ENCODE measurements around the gene MACROD2.

Gene MACROD2

DNA sequence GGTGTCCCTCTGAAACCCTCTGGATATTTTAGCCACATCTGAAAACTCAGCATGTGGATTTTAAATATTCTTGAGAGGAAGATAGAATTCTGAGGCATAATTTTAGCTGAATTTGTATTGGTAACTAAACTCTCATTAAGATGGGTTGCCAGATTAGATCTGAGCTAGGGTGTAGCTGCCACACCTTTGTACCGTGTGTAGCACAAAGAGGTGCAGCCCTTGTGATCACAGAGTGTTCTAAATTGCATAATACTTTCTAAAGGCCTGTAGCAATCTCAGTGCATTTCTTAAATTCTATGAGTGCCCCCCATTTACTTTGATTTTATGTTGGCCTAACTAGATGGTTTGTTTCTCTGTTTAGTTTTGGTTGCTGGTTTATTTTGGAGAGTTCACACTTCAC, 289.1 kb downstream of the MACROD2 start:
- DNase-seq: no peak

DNA sequence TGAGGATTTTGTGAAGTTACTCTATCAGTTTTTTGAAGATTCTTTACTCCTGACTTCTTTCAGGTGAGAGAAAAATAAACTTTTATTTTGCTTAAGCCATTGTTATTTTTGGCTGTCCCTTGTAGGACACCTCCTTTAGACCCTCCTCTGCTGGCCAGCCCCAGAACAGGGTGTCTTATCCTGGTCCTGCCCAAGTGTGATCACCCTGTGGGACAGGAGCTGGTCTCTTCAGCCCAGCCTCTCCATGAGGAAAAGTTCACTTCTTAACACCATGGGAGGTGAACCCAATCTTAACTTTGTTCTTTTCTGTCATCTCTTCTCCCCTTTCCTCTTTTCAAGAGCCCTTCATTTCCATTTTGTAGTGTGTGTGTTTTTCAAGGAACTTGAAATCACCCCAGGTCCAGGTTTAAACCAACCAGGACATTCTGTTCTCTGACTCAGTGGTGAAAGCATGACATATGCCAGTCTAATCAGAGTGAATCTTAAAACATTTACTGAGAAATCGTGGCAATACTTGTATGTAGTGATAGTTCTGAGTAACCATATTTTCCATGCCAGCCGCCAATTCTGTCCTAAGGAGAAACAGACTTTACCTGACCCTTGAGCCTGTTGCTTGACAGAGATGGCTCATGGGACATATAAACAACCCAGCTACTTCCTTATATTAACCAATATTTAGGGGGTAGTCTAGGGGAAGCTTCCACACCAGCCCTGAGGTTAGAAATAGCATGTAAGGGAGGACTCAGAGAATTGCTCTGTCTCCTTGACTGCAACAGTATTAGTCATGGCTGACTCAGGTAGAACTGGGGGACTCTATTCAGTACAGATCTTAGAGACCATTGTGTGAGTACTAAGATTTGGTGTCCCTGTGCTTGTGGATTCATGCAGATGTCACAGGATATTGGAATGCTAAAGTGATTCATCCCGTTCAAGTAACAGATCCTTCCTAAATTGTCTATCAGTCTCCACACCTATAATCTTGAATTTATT, 293.3 kb downstream of the MACROD2 start:
- DNase-seq: no peak

DNA sequence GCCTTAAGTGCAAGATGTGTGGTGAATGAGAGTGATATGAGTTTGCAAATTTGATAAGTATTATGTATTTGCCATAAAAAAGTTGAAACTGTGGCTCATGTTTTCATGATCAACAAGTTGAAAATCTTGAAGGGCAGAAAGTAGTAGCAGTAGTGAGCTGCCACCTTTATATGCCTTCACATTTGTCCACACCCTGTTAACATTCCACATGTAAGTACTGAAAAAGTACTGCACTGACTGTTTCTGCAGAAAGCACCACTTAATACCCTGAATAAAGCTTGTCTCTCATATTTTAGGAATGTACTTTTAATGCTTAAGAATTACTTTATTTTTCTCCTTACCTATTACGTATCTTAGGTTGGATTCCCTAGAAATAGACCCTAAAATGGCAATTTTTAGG, 296.2 kb downstream of the MACROD2 start:
- DNase-seq: no peak

DNA sequence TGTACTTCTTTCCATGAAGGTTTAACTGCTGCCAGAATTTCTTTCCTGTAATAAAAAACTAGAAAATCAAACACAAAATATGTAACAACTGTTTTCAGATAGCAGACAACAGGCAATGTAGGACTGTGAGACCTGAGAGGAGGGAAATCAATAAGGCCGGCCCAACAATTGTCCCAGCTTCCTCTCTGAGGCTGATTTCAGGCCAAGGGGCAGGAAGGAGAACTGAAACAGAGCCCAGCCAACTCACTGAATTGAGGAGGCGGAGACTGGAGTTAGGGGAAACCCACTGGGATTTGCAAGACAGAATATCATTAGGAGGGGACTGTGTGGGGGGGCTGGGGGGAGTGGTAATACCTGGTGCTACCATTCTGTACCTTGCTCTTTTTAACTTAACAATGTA, 299.9 kb downstream of the MACROD2 start:
- no peak for DNase-seq

DNA sequence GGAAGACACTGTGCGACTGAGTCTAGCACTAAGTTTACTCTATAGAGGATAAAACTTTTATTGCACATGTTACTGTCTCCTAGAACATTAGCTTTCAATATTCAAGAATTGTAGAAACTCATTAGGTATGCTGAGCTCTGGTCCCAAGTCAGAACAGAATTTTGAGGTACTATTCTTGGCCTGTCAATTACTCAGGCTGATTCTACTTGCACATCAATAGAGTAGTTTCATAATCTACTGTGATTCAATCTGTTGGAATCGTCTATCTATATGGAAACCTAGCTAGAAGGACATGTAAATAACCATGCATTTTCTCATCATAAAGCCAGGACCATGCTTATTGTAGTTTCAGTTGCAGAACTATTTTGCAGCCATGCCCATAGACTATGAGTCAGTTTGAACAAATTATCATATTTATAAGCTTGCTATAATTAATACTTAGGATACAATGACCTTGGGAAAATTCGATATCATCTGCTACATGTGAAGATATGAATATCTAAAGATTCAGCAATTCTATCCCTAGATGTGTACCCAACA, 300.5 kb downstream of the MACROD2 start:
- DNase-seq: no peak

DNA sequence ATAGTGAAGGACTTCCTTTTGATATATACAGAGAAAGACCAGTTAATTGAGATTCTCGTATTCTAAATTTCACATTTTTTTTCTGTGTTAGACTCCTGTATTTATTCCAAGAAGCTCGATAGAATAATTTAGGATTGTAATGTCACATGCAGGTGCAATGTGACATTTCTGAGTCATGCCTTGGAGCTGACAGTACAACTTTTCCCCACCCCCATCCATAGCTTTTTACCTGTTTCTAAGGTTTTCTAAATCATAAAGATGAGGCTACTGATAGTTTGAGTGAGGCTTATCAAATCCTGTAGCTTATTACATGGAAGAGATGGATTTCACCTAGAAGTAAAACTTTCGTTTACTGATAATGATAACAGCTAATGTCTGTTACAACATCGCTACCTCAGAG, 304.5 kb downstream of the MACROD2 start:
- DNase-seq: no peak

DNA sequence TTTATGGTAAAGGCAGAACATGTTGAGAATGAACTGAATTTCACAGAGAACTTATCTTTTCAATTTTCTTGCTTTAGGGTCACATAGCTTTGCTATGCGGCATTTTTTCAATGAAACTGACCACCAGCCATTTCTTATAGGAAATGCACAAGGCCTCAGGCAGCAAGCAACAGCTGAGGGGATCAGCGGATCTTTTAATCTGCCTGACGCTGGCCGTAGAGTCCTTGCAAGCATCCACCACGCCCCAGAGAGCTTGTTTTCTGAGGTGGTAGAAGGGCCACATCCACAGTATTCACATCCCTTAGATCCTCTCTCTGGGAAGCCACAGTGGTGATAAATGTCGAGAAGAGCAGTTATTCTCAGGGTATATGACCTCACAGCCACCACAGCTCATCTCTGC, 307.8 kb downstream of the MACROD2 start:
- DNase-seq: no peak

DNA sequence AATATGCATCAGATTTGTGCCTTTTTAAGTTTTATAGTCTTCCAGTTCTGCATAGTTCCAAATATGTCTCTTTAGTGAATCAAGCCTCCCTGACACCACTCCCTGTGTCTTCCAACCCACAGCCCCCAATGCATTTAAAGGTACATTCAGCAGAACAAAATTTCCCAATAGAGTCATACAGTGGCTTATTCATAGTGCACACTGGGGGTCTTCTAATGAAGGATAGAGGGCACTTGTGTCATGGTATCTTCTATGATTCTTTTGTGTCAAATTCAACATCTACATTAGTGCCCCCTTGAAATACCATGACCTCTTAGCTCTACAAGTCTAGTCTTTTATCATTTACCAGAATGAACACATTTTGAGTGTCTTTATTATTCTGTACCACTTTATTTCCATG, 308.3 kb downstream of the MACROD2 start:
- no peak for DNase-seq

DNA sequence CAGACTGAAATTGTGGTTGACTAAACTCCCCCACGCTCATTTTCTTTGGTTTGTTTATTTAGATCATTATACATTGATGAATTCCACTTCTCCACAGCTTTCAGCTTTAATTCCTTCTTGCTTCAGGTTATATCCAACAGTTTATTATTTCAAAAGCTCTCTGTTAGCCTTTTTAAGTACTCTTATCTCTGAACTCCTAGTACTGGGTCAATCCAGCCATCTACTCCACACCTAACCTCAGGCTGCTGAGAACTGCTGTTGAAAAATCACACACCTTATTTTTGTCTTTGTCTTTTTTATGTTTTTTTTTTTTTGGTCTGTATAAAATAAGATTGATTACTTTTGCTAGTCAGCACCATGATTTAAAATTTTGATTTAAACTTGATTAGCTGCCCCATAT, 309.2 kb downstream of the MACROD2 start:
- DNase-seq: no peak

DNA sequence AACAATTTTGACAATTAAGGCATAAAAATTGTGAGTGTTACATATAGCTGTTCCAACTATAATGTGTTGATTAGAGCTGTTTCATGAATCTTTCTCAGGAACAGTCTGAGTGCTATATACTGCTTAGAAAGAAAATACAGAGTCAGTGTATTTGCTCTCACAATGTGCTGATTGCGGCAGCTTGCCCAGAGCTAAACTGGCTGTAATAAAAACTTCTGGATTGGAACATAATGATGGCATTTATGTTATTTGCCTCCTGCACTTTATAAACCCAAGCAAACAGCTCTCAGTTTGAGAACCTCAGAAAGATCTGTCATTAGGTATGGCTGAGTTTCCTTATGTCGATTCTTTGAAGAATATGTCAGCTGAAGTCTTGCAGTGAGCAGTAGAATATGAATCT, 312.6 kb downstream of the MACROD2 start:
- no peak for DNase-seq

DNA sequence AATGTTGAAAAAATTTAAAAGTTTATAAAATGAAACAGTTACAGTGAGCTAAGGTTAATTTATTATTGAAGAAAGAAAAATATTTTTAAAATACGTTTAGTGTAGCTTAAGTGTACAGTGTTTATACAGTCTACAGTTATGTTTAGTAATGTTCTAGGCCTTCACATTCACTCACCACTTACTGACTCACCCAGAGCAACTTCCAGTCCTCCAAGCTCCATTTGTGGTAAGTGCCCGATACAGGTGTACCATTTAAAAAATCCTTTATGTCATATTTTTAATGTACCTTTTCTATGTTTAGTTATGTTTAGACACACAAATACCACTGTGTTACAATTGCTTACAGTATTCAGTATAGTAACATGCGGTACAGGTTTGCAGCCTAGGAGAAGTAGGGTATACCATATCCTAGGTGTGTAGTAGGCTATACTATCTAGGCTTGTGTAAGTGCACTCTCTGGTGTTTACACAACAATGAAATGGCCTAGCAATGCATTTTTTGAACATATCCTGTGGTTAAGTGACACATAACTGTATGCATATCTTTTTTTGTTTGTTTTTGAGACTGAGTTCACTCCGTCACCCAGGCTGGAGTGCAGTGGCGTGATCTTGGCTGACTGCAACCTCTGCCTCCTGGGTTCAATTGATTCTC, 315.8 kb downstream of the MACROD2 start:
- DNase-seq: no peak

DNA sequence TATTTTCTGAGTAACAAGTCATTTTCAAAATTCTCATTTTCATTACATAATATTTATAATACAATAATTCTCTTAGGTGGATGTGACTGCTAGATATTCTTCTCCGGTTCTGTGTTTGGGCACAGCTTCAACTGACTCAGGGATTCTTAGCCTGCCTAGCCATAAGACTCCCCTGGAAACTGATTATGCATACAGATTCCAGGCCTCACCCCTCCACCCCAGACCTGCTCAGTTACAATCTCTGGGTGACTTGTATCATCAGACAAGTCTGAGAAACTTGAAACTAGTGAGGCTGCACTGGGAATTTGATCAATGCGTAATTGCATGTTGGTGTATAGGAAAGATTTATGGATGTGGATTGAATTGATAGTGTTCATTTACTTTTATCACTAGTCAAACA, 316.7 kb downstream of the MACROD2 start:
- DNase-seq: no peak

DNA sequence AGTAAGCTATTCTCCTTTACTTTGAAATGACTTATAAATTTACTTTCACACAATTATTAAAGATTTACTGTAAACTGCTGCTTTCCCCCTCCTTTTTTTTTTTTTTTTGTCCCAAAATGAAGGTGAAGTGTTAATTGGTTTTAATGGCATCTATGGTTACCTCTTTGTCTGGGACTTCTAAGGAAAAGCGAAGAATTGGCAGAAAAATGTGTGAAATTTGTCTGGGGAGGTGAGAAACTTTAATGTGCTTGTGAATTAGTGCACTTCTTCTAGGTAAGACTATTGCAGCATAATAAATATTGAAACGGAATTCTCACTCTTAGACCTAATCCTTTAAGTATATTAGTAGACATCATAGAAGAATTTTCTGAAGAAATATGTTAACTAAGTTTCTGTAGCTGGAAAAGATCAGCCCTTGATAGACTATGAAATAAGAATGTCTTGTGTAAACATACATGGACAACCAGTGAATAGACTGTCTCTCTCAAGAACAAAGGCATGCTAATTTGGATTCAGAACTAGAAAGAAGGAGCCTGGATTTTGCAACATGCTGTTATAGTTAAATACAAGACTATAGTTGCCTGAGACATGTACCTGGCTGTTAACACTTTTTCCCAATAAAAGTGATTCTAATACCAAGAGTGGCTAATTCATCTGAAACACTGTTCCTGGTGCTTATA, 318.2 kb downstream of the MACROD2 start:
- no peak for DNase-seq

DNA sequence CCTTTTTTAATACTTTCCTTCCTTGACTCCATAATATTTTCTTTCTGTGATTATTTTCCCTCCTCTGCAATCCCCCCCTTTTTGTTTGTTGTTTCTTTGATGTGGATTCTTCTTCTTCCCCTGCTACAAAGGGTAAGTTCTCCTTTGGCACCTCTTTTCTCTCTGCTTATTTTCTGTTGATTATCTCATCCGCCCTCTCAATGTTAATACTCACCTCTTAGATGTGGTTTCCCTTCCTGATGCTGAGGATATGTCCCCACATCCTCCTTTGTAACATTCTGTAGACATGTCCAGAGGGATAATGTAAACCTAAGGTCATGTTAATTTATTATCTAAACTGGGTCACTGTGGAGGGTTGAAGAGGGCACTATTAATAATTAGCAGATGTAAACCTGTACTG, 324.4 kb downstream of the MACROD2 start:
- DNase-seq: no peak

DNA sequence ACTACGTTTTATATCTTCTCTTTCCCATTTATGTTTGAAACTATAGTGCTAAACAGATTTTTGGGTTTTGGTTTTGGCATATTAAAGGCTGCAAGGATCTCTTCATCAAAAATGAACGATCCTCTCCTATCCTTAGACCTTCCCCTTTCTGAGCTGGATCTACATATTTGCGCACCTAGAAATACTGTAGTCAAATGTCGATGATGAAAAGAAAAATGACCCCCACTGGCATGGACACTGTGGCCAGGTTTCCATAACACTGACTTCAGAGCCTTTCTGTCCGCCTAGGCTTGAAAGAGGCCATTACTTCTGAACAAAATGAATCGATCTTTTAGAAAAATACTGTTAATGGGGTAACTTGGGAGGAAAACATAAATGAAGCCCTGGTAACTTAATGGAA, 336.3 kb downstream of the MACROD2 start:
- no peak for DNase-seq

DNA sequence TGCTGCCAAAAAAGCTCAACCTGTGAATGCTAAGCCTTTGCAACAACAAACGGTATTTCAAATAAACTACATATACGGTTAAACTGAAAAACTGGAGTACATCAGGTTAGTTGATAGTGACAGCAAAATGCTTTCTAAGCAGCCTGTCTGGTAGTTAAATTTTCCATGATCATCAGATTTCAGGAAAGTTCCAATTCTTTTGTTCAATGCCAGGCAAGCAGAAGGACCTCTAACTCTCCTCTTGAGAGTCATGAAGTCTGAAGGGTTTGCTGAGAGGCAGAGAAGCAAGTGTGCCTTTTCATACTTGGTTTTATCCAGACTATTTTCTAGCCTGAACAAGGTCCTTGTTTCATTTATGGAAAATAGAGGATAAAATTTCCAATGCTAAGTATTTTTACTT, 337.6 kb downstream of the MACROD2 start:
- DNase-seq: no peak

DNA sequence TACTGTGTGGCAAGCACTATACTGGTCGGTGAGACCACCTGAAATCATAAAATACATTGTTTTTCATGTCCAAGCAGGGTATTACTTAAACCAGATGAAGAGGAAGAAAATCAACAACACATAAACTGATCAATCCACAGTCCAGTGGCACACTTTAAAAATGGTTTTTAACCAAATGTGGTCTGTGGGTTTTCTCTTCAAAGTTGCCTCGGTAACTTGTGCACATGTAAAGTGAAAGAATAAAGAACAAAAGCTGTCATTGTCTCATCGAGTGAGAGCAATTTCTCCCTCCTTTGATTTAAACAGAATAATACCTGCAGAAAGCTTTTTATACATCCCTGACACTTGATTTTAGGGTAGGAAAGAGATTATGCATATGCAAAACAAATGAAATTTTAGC, 338.4 kb downstream of the MACROD2 start:
- DNase-seq: no peak

DNA sequence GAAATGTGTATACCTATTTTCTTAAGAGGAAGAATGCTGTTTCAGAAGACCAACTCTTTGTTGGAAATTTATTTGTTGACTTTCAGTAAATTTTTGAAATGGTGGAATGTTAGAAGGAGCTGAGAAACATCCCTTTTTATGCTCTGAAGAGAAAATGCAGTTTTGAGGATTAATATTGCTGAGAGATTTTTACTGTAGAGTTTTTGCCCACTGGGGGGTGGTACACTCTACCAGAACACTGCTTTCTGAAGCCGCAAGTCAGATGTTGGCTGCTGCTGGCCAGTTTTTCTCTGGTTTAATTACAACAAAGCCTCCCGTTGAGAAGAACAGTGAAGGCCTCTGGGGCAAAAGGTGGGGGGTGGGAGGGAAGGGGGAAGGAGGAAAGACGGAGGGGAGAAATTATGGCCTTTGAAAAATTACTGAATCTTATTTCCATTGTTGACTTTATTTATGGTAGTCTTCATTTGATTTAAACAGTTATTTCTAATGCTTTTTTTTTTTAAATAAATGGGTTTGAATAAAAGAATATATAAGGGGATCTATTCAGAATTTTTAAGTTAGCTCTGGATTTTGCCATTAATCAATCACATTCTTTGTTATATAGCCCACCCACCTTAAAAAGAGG, 339.1 kb downstream of the MACROD2 start:
- no peak for DNase-seq

DNA sequence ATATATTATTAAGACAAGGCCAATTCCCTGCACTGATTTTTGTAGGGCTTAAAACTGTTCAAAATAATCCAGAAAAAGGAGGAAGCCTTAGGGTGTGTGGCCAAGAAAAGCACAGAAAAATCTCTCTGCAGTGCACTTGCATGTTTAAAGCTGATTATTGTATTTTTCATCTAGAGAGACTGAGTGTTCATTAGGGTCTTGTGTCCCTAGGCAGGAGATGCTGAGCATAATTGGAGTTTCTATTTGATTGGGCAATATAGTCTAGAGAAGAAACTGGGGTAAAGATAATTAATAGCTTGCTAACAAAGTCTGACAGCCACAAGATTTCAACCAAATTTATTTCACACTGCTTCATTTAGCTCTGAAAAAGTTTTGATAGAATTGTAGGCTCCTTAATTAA, 339.7 kb downstream of the MACROD2 start:
- no peak for DNase-seq

DNA sequence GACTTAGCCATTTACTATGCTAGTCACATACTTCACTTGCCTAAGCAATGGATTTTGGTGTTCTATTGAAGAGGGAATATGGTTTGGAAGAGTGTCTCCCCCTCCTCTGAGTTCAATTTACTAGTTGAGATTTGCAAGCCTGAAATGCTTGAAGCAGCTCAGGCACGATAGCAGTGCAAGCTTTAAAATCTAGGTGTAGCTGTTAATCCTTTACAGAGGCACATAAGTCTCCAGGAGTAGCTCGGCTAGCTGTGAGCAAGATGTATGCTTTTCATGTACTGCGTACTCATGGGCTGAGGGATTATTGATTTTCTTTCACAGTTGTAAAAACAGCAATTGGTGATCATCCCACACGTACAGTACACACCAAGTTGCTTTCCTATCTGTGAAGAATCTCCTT, 341.4 kb downstream of the MACROD2 start:
- no peak for DNase-seq

DNA sequence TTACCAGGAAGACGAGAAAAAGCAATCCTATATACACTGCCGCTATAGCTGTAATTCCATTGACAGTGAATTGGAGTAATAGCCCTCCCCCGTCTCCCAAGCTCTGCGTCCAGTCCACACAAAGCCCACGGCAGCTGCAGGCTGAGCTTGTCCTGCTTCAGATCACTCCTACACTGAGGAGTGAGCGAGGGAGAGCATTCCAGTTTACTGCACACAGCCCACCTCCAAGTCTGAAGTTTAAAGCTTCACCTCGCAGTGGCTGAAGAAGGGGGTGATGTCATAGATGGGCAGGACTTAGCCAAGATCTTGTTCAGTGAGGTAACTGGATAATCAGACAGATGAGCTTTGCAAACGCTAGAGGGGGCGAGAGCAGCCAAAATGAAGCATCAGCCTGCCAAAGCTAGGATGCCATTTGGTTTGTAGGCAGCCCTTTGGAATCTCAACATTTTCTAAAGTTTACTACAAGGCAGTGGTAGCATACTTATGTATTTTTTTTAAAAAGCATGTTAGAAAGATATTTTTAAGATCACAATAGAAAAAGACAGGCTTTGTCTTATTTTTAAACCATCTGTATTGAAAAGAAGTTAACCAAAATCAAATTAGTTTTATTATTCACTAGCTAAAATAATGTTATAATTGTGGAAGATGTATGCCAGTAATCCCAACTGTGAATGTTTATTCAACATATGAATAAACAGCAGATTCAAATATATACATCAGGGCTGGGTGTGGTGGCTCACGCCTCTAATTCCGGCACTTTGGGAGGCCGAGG, 342.3 kb downstream of the MACROD2 start, which contains the start of gene FLRT3:
Gene FLRT3, minus strand, starts transcription at position 213 of the 772 bp plus-strand sequence. CDS start 10,106 bp downstream, outside the sequence.
- no peak for DNase-seq

DNA sequence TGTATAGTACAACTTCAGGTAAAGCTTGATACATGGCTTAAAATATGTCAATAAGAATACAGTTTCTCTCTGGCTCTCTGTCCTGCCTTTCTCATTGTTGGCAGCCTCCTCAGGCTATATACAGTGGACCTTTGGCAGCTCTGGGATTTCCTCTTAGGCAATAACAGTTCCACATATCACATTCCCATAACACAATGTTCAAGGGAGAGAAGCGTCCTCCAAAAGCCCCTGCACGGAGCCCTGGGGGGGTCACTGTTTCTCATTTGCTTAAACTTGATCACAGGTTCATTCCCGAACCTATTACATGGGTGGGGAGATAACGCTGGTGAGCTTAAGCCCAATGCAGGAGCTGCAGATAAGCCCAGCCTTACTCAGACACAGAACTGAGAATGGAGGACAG, 346.5 kb downstream of the MACROD2 start:
- no peak for DNase-seq
